ENCODE results near the gene JAZF1. TPM values are rescaled to one million over a fixed set of nuclear protein-coding genes. Genes with fewer than 3 reads are reported as not detected.

The JAZF1 gene
- total RNA-seq, 1 donor from 2014 or later, result 0.96 TPM

DNA sequence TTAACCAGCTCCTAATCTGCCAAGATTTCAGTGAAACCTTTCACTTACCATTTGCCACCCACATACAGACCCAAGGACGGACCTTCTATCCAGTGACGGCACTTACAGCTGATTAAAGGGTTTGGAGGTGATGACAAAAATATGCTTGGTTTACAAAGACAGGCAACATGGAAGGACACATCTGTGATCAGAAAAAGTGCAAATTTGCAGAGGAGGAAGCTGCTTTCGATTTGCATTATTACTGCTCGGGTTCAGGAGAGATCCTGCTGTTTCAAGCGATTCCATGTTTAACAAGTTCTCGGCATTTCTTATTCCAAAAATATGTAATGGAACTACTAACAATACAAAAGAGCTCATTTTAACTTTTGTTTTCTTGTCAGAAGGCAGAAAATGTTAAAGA, 109.0 kb downstream of the JAZF1 start:
- H3K36me3 ChIP-seq (ENCODE audit: control insufficient read depth, insufficient read depth, low read length), result no peaks in the 10 kb centered on the region
- no peak overlapping the region for H3K4me3 ChIP-seq (ENCODE audit: low read depth, low read length)
- TF ChIP-seq, protein P1, sequence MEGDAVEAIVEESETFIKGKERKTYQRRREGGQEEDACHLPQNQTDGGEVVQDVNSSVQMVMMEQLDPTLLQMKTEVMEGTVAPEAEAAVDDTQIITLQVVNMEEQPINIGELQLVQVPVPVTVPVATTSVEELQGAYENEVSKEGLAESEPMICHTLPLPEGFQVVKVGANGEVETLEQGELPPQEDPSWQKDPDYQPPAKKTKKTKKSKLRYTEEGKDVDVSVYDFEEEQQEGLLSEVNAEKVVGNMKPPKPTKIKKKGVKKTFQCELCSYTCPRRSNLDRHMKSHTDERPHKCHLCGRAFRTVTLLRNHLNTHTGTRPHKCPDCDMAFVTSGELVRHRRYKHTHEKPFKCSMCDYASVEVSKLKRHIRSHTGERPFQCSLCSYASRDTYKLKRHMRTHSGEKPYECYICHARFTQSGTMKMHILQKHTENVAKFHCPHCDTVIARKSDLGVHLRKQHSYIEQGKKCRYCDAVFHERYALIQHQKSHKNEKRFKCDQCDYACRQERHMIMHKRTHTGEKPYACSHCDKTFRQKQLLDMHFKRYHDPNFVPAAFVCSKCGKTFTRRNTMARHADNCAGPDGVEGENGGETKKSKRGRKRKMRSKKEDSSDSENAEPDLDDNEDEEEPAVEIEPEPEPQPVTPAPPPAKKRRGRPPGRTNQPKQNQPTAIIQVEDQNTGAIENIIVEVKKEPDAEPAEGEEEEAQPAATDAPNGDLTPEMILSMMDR (IDR thresholded peaks at IDR 0.05; ENCODE audit: insufficient read depth, low read length, poor library complexity, severe bottlenecking), result no peak
- no peak for DNase-seq (ENCODE audit: low read depth)
- no peaks in the 10 kb centered on the region for H3K27me3 ChIP-seq (ENCODE audit: control insufficient read depth, insufficient read depth, low read length)

DNA sequence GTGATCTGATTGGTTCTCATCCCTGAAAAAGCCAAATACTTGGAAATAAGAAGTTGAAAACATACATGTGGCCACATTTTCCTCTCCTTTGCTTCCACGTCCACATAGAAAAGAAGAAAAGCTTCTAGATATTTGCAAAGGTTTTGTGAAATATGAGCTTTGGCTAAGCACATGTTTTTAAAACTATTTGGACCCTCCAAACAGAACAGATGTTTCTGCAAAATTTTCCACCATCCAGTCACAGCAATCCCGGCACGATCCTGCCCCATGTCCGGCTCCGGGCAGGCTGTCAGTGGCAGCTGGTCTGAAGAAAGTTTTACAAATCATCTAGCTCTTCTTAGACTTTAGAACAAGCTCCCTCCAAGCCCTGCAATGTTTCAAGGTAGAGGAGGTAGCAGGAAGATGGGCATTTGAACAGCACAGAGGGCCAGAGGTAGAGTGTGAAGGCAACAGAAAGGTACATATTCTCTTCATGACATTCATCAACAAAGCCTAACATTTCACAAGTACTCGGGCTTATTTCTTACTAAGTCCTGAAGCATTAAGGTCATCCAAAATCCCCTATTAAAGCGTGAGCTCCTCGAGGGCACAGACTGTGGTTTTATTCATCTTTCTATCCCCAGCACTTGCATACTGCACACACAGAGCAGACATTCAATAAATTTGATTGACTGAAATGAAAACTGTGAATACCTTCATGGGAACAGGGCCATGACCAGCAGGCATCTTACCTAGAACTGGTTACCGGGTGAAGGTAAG, 110.1 kb downstream of the JAZF1 start:
- H3K36me3 ChIP-seq (ENCODE audit: control insufficient read depth, insufficient read depth, low read length), result no peaks in the 10 kb centered on the region
- H3K4me3 ChIP-seq (ENCODE audit: low read depth, low read length), result no peak overlapping the region
- no peak for DNase-seq (ENCODE audit: low read depth)
- TF ChIP-seq, protein P1 (IDR thresholded peaks at IDR 0.05; ENCODE audit: insufficient read depth, low read length, poor library complexity, severe bottlenecking), result no peak
- H3K27me3 ChIP-seq (ENCODE audit: control insufficient read depth, insufficient read depth, low read length), result no peaks in the 10 kb centered on the region

DNA sequence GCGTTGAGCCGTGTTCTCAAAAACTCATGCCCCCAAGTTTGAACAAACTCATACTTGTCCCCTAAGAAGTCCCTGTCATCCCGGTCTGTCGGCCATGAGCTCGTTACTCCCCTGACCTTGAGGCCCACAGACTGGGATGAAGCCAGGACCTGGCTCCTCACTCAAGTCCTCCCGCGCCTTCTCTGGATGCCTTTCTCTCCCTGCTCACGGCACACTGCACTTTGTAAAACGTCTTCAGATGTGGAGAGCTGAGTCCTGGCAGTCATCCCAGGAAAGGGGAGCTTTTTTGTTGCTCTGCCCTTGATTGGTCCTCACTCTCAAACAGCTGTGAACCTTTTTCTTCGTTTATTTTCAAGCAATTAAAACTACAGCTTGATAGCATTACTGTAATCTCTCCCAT, 110.8 kb downstream of the JAZF1 start:
- Histone ChIP-seq H3K4me3 (ENCODE audit: low read depth, low read length) (no peak overlapping the region), H3K27me3 (ENCODE audit: control insufficient read depth, insufficient read depth, low read length) (no peaks in the 10 kb centered on the region), H3K36me3 (ENCODE audit: control insufficient read depth, insufficient read depth, low read length) (no peaks in the 10 kb centered on the region)
- TF ChIP-seq, protein P1 (IDR thresholded peaks at IDR 0.05; ENCODE audit: insufficient read depth, low read length, poor library complexity, severe bottlenecking), result no peak
- no peak for DNase-seq (ENCODE audit: low read depth)

DNA sequence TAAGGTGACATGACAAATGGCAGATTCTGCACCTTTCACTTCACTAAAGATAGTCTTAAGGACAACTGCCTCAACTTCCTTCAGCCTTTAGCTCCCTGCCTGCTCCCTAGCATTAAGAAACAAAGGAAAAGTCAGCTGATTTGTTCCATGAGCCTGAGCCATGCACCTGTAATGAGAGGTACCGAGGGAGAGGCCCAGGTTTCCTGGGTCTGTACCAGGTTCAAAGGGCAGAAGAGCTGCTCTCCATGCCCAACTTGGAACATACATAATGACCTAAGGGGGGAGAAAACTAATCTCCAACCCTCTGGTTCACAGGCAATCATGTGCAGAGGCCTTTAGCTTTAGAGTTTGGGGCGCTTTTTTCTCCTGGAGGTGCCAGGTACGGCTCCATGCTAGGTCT, 111.2 kb downstream of the JAZF1 start:
- no peaks in the 10 kb centered on the region for H3K36me3 ChIP-seq (ENCODE audit: control insufficient read depth, insufficient read depth, low read length)
- TF ChIP-seq, protein P1 (IDR thresholded peaks at IDR 0.05; ENCODE audit: insufficient read depth, low read length, poor library complexity, severe bottlenecking), result no peak
- no peak overlapping the region for H3K4me3 ChIP-seq (ENCODE audit: low read depth, low read length)
- H3K27me3 ChIP-seq (ENCODE audit: control insufficient read depth, insufficient read depth, low read length), result no peaks in the 10 kb centered on the region
- DNase-seq (ENCODE audit: low read depth), result no peak

DNA sequence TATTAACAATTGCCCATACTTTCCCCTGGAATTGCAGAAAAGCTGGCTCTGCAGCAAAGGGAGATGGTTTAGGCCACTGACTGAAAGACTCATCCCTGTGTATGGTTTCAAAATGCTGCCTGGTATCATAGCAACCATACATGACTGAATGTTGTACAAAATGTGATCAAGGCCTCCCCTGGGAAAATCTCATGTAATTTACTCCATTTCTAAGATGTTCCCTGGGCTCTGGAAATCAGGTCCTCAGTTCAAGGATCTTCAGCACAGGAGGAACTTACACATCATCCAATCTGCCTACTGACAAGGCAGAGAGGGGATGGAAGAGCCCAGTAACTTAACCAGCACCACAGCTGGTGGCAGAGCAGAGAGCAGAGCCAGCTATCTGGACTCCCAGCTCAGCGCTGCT, 111.8 kb downstream of the JAZF1 start:
- Histone ChIP-seq H3K4me3 (ENCODE audit: low read depth, low read length) (no peak overlapping the region), H3K36me3 (ENCODE audit: control insufficient read depth, insufficient read depth, low read length) (no peaks in the 10 kb centered on the region), H3K27me3 (ENCODE audit: control insufficient read depth, insufficient read depth, low read length) (no peaks in the 10 kb centered on the region)
- DNase-seq (ENCODE audit: low read depth), result no peak
- TF ChIP-seq, protein P1 (IDR thresholded peaks at IDR 0.05; ENCODE audit: insufficient read depth, low read length, poor library complexity, severe bottlenecking), result no peak

DNA sequence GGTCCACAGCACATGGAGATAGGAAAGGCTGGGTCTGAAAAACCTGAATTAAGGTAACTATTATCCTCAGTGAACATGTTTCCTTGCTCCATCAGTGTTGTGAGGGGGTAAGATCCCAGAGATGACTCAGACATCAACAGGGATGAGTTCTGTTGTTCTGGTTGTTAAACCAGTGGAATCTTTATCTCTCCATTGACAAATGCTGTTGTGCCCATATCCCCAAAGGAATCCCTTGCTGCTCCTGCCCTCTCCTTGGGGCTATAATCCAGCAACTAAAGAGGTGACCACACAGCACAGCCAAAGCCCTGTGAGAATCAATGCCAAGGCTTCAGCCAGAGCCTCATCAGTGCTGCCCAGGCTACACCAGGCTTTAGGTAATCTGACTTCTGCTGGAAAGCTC, 113.4 kb downstream of the JAZF1 start:
- Histone ChIP-seq H3K4me3 (ENCODE audit: low read depth, low read length) (no peak overlapping the region), H3K36me3 (ENCODE audit: control insufficient read depth, insufficient read depth, low read length) (no peaks in the 10 kb centered on the region), H3K27me3 (ENCODE audit: control insufficient read depth, insufficient read depth, low read length) (no peaks in the 10 kb centered on the region)
- DNase-seq (ENCODE audit: low read depth), result no peak
- TF ChIP-seq, protein P1 (IDR thresholded peaks at IDR 0.05; ENCODE audit: insufficient read depth, low read length, poor library complexity, severe bottlenecking), result no peak
